ENCODE data around the gene VWC2.

Gene VWC2

DNA sequence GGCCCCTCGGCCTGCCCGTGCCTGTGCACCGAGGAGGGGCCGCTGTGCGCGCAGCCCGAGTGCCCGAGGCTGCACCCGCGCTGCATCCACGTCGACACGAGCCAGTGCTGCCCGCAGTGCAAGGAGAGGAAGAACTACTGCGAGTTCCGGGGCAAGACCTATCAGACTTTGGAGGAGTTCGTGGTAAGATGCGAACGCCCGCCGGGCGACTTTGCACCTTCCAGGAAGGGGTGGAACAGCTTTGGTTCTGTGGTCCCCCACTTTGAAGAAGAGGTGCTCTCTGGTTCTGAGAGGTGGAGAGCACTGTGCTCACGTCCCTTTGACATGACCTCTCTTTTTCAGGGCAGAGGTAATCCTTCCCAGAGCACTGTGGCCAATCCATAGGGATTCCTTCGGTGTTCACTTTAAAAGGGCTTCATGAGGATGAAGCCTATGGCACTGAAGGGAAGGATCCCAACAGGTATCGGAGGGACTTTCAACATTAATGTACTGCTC lies 2.6 kb downstream of the VWC2 start:
- Histone ChIP-seq H3K27me3 (peaks cover 47% of the 10 kb centered on the region), H3K4me3 (ENCODE audit: low read depth, low read length) (no peak overlapping the region), H3K36me3 (no peaks in the 10 kb centered on the region), H3K9me3 (no peaks in the 10 kb centered on the region), H3K4me1 (no peaks in the 10 kb centered on the region)
- TF ChIP-seq, protein P1, sequence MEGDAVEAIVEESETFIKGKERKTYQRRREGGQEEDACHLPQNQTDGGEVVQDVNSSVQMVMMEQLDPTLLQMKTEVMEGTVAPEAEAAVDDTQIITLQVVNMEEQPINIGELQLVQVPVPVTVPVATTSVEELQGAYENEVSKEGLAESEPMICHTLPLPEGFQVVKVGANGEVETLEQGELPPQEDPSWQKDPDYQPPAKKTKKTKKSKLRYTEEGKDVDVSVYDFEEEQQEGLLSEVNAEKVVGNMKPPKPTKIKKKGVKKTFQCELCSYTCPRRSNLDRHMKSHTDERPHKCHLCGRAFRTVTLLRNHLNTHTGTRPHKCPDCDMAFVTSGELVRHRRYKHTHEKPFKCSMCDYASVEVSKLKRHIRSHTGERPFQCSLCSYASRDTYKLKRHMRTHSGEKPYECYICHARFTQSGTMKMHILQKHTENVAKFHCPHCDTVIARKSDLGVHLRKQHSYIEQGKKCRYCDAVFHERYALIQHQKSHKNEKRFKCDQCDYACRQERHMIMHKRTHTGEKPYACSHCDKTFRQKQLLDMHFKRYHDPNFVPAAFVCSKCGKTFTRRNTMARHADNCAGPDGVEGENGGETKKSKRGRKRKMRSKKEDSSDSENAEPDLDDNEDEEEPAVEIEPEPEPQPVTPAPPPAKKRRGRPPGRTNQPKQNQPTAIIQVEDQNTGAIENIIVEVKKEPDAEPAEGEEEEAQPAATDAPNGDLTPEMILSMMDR (IDR thresholded peaks at IDR 0.05; ENCODE audit: low read depth, low read length), result no peak
- no peak for DNase-seq

DNA sequence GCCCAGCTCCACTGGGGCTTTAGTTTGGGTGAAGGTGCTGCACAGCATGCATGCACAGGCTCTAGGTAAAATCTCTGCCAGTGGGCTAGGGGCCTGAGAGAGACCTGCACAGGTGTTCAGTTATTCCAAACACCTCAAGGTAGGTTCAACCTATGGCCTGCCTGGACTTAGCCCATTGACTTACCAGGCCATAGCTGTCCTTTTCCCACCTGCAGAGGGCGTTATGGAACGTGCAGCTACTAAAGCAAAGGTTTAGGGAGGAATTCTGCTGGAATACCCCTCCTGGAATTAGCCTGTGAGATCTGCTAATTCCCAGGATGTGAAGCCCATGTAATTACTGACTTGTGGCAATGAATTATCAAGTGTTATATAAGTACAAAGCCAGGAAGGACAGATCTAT lies 3.6 kb downstream of the VWC2 start:
- H3K27me3 ChIP-seq, result peaks cover 45% of the 10 kb centered on the region
- H3K36me3 ChIP-seq, result no peaks in the 10 kb centered on the region
- H3K4me3 ChIP-seq (ENCODE audit: low read depth, low read length), result no peak overlapping the region
- DNase-seq, result no peak
- no peaks in the 10 kb centered on the region for H3K4me1 ChIP-seq
- H3K9me3 ChIP-seq, result no peaks in the 10 kb centered on the region
- TF ChIP-seq, protein P1 (IDR thresholded peaks at IDR 0.05; ENCODE audit: low read depth, low read length), result 0 out of 2 replicates have a peak, but pooled peaks have one; percentile 20

DNA sequence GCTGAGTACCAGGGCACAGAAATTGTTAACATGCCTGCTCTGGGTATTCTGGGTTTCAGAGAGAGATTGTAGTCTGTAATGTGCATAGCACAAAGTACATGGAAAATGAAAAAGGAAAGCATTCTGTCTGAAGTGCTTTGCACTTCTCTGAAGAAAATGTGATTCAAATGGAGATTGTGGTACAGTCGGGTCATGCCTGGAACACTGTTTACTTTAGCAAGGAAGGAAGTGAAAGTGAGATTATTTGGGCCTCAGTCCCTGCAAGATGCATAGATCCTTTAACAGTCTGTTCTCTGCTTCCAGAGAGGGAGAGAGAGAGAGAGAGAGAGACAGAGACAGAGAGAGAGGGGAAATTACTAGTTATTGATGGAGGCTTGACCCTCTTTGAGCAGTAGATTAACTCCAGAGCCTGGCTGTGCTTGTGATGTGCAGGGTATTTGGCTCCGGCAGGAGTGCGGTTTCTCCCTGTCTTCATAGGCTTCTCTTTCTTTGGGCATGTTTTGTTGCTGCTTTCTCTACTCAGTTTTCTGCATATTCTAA lies 5.4 kb downstream of the VWC2 start:
- no peak for DNase-seq
- no peaks in the 10 kb centered on the region for H3K4me1 ChIP-seq
- H3K9me3 ChIP-seq, result no peaks in the 10 kb centered on the region
- no peak overlapping the region for H3K4me3 ChIP-seq (ENCODE audit: low read depth, low read length)
- no peaks in the 10 kb centered on the region for H3K36me3 ChIP-seq
- peaks cover 29% of the 10 kb centered on the region for H3K27me3 ChIP-seq
- TF ChIP-seq, protein P1 (IDR thresholded peaks at IDR 0.05; ENCODE audit: low read depth, low read length), result no peak

DNA sequence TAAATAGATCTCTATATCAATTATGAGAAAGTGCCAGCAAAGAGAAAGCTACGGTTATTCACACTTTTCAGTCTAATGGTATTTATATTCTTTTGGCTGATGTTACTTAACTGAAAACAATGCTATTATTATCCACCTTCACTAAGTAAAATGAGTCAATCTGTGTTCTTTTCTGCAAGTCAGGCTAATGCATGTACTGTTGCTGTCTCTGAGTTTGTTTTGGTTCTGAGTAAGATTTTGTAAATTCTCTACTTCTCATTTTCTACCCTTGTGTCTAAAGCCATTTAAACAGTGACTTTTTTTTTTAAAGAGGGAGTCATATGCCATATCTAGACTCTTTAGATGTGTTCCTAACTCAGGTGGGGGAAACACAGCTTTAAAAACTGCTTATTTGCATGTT lies 7.5 kb downstream of the VWC2 start:
- Histone ChIP-seq H3K36me3 (no peaks in the 10 kb centered on the region), H3K27me3 (peaks cover 10% of the 10 kb centered on the region), H3K9me3 (no peaks in the 10 kb centered on the region), H3K4me3 (ENCODE audit: low read depth, low read length) (no peak overlapping the region), H3K4me1 (no peaks in the 10 kb centered on the region)
- no peak for DNase-seq
- TF ChIP-seq, protein P1 (IDR thresholded peaks at IDR 0.05; ENCODE audit: low read depth, low read length), result no peak

DNA sequence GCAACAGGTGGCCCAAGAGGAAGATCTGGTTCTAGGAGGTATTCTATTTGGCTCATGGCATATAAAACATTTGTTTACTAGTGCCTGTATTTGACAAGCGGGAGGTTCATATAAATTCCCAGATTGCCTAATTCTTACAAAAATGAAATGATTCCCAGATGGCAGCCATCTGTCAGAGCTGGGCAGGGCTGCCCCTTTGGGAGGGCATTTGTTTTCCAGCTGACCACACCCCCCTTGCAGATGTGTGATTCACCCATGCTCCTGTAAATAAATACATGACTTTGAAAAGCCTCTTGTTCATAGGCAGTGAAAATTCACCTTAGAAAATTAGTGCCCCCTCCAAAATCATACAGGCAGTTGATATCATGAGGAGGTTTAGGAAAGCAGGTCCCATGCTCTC lies 8.6 kb downstream of the VWC2 start:
- H3K4me3 ChIP-seq (ENCODE audit: low read depth, low read length), result no peak overlapping the region
- no peaks in the 10 kb centered on the region for H3K4me1 ChIP-seq
- no peaks in the 10 kb centered on the region; the same call in 1 of the 2 replicates for H3K27me3 ChIP-seq
- no peaks in the 10 kb centered on the region for H3K9me3 ChIP-seq
- no peaks in the 10 kb centered on the region for H3K36me3 ChIP-seq
- DNase-seq, result no peak
- TF ChIP-seq, protein P1 (IDR thresholded peaks at IDR 0.05; ENCODE audit: low read depth, low read length), result no peak

DNA sequence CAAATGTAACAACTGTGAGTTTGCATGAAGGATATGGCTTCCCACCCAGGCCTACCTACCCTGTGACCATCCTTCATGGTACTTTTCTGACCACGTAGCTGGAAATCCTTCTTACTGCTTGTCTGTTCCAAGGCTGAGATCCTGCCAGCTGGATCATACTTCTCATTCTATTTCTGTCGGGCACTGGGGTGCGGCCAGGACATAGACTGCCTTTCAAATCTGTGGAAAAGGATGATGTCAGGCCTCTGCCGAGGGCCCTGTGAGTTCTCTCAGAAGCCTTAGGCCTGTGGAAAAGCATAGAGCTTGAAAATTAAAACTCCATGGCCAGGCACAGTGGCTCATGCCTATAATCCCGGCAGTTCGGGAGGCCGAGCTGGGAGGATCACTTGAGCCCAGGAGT lies 10.0 kb downstream of the VWC2 start:
- H3K4me1 ChIP-seq, result no peaks in the 10 kb centered on the region
- no peaks in the 10 kb centered on the region for H3K9me3 ChIP-seq
- H3K36me3 ChIP-seq, result no peaks in the 10 kb centered on the region
- no peaks in the 10 kb centered on the region; the same call in 1 of the 2 replicates for H3K27me3 ChIP-seq
- TF ChIP-seq, protein P1 (IDR thresholded peaks at IDR 0.05; ENCODE audit: low read depth, low read length), result no peak
- no peak for DNase-seq
- no peak overlapping the region for H3K4me3 ChIP-seq (ENCODE audit: low read depth, low read length)

Data from BE2C (cell line).